Left colon (tissue), 2 donors: ENCODE measurements around the gene RASGRP1. TPM values are rescaled to one million over a fixed set of nuclear protein-coding genes. Genes with fewer than 3 reads are reported as not detected.
A peak's percentile ranks its signal among the peaks of the same experiment; 100 is the strongest.

Experiments used
- ATAC-seq: fragments of 200-7000 bp; cut with Tn5 transposase; one replicate; pipeline ENCODE4 v1.9.1; 2020; ENCODE audit warnings: mild to moderate bottlenecking, moderate library complexity
- DNase-seq, 2 donors: peaks; one replicate each; pipeline ENCODE4 v3.0.0-alpha.2; 2020
- intact Hi-C, 2 donors: fragments of 100-400 bp; cut with DNase I in 1 of 2; cut with micrococcal nuclease in 1 of 2; formaldehyde crosslinking; loops; one replicate each; pipeline versions ENCODE4 v1.11.2 to v1.14.0; 2022; cut with DNase I, micrococcal nuclease
- total RNA-seq, 2 donors: library from RNA; stranded (reverse); fragmentation: NEBNext Ultra II Directional; extraction: Animal tissue kit (Norgen Biotek cat#: 25700); gene quantifications; one replicate each; pipeline ENCODE4 v1.2.1, GENCODE V29; 2021
- donor health status: DM: no; HTN: no; CAD: no.
- donor health status: DM: yes; HTN: yes; CAD: no.

RASGRP1 gene
- total RNA-seq, 2 donors from 2014 or later: 0.84 to 1.0 TPM

DNA sequence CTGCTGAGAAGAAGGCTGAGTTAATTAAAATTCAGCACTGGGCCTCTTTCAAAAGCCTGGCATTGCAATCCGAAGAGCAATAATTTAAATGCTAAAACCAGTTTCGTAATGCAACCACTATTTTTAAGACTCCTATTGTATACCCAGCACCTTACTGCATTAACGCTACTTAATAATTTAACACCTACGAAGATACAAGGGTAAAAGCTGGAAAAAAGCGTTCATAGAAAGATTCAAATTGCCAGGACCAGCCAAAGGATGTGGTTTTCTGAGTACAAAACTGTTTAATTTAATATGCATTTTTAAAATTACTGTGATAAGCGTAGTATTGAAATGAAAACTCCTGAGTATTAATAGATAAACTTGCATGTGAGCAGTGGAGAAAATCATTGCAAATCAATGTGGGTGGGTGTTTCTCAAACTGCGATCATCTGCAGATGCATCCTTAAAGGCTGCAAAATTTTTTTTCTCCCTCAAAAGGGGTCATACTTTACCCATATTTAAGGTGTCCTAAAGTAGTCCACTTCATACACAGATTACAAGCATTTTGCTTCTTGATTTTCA is 12.9 kb upstream of the RASGRP1 start:
- ATAC-seq: no peak
- no peak for DNase-seq
- intact Hi-C loops: no loop called here

DNA sequence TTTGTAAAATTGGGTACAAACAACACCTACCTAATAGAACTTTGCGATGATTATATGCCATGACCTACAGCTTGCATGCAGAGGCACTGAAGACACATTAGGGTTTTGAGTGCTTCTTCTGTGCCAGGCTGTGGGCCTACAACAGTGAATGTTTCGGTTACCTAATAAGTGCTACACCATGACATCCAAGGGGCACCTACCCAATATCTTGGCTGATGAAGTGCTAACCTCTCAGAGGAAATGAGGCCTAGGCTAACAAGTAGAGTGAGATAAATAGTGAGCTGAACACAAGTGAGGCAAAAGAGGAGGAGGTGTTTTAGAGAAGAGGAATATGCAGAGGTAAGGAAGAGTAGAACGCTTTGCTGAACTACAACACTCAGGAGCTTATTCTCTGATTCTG is 12.2 kb upstream of the RASGRP1 start:
- intact Hi-C loops: no loop called here
- ATAC-seq: no peak

DNA sequence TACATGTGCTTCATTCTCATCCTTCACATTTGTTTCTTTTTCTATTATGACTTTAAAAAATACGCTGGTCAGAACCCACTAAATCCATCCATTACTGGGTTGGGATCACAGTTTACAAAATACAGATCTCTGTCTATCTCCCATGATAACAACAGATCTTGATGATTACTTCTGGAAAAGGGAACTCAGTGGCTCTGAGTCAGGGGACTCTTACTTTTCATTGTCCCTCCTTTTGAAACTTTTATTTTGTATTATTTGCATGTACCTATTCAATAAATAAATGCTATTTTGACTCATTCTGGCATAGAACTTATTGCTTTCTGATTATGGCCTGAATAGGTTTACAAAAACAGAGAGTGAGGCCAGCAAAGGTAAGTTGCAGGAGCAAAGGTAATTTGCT is 11.6 kb upstream of the RASGRP1 start:
- intact Hi-C loops: no loop called here
- DNase-seq (no peak), ATAC-seq (no peak)

More for the DNA sequence above, 12.2 kb upstream of the RASGRP1 start:
- no peak for DNase-seq

DNA sequence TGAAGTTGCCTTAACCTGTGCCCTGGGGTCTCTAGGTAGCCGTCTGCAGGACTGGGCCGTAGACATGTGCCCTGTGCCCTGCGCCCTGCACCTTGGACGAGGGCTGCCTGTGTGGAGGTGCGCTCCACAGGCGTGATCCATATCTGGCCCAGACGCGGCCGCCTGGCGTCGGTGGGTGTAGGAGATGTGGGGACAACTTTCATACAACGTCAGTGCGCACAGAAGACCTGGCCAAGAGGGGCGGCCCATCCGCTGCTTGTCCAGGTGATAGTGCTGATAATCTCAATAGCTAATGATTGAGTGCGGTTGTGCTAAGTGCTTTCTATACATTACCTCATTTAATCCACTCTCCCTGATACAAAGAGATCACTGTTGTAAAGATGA is 665 bp upstream of the RASGRP1 start:
- DNase-seq (peak in 1 of 2 donors; percentile 17), ATAC-seq (no peak)
- intact Hi-C loops: no loop called here

DNA sequence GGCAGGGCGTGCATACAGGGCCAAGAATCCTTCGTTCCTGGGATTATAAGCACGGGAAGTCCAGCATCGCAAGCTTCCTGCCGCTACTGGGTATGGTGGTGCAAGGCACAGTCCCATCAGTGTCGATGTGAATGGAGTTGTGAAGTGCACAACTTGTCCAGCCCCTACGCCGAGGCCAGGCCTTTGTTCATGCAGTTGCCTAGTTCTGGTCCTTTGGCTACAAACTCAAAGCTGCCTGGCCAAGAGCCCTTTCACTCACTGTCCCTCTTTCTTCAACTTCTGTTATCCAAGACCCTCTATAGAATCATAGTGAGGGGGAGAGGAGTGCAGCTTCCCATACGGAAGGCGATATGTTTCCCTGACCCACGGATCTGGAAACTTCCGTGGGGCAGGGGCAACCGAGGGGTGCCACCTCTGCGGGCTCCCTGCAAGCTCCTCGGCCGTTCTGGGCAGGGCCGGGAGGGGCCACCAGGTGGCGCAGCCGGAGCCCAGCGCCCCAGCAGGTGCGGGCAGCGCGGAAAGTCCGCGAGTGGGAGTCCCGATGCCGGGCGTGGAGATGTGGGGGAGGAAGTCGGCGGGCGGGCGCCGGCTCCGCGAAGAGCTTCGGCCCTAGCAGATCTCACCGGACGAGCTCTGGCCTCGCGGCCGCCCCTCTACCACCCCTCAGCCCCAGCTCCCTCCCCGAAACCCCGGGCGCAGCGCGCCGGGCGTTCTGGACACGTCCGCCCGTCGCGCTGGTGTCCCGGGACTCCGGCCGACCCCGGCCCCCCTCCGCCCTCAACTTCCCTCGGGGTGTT is 693 bp downstream of the RASGRP1 start:
- intact Hi-C loops: loop anchor here in 1 of 2 donors (2.0 kb wide), 1 partner anchor 119 kb away; no protein-coding TSS in a partner anchor
- DNase-seq (peak; percentile 51 to 84), ATAC-seq (peak; percentile 90)

DNA sequence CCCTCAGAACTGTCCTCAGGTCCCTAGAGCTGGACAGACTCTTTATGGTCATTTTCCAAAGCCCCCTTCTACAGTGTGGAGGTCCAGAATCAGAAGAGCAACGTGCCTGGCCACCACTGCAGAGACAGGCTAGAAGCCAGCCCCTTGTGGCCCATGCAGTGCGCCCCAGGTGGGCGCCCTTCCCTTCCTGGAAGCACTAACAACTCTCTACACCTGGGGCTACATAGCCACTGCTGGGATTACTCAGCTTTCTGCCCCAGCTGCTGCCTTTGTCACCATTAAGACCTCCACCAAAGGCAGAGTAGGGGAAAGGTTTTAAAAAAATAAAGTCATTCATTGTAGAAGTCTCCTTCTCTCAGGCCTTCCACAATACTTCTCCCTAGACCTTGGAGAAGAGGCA is 2.3 kb downstream of the RASGRP1 start:
- no peak for ATAC-seq
- intact Hi-C loops: loop anchor here in 1 of 2 donors (2.0 kb wide), 1 partner anchor 121 kb away; no protein-coding TSS in a partner anchor
- DNase-seq: no peak

DNA sequence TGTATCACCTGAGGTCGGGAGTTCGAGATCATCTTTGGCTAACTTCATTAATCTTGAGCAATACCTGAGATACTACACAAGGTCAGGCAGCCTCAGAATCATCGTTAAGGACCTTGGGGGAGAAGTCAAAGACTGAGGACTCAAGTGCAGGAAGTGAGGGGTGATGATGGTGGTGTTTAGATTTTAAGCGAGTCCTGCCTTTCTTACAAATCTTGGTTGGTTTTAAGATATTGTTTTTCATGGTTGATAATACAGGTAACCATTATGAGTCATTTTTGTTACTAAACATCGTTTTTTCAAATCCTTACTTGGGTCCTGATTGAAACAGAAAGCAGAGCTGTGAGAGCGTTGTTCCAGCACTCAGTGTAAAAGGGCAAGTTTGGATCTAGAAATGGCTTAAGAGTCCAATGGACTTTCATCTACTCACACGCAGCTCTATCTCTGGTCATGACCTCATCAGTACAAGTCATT is 4.1 kb downstream of the RASGRP1 start:
- intact Hi-C loops: no loop called here
- no peak for DNase-seq
- ATAC-seq: no peak

DNA sequence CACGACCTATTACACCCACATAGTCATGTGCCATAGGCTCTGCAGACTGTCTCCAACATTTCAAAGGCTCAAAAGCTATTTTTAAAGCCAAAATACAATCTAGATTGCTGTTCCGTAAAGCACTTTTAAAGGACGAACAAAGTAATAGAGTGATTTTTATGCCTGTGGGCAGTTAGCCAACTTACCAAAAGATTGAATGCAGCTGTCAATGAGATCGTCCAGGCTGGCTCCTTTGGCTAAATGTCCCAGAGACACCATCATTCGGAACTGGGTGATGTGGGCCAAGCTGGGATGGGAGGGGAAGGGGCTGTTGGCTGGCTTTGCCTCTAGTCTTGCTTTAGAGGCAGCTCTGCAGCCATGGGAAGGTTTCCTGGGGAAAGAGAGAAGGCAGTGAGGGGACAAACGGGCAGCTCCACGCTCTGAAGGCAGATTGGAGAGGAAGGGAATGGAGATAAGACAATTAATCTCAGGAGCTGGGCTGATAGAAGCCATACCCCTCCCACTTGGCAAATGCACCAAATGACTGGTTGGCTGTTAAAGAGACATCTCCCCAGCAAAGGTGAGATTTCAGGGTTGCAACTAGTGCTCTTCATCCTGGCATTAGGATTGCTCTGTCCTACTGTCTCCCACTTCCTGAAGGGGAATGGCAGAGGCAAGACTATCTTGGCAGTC is 4.8 kb downstream of the RASGRP1 start:
- intact Hi-C loops: no loop called here
- DNase-seq: no peak
- no peak for ATAC-seq

DNA sequence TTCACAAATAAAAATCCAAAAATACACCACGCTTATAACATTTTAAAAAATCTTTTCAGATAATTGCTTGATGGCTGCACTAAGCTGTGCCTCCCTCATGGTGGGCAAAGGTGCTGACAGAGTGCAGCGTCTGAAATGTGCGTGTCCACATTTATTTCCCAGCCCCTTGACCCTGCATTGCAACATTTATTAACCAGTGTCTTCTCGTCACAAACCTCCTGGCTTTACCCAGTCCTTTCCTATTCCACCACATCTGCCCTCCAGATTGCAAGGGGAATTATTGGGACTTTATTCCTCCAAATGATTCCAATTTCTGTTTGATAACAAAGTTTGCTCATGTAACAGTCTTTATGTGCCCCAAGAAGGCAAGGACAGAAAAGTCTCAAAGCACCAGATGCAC is 5.5 kb downstream of the RASGRP1 start:
- no peak for ATAC-seq
- intact Hi-C loops: no loop called here
- DNase-seq: no peak

DNA sequence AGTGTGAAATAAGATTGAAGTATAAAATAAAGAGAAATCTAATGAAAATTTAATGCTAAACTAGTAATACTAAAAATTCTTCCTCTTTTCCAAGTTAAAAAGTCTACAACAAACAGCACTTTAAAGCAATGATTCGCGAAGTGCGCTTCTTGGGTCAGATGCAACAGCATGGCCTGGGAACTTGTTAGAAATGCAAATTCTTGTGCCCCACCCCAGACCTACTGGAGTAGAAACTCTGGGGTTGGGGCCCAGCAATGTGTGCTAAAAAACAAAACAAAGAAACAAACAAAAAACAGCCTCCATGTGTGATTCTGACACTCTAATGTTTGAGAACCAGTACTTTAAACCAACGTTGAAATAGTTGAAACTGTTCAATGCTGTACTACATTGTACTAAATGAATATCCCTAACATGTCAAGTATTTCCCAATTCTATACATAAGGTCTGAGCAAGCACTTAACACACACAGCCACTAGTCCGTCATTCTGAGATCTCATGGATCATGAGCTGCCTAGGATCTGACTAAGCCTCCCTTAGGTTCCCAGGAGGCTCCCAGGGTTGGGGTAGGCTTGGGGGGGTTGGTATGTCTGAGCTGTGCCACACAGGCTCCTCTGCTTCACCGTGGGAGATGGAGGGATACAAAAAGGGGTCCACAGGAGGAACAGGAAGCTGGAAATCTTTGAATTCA is 6.1 kb downstream of the RASGRP1 start:
- intact Hi-C loops: no loop called here
- DNase-seq (no peak), ATAC-seq (no peak)

DNA sequence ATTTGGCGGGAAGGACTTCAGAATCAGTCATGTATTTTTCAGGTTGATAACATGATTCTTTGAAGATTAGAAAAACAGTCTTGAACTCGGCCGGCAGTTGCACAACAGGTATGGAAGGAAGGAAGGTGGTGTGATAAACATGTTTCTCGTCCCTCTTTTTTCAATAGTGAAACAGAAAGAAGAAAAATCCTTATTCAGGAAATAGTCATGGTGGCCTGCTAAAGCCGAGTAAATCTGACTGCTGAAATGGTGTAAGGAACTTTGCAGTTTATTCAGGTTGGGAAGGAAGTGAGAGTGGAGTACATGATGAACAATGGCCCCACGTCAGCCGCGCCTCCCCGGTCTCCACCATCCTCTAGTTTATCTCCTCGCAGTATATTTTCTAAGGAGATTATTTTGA is 6.7 kb downstream of the RASGRP1 start:
- intact Hi-C loops: no loop called here
- ATAC-seq (no peak), DNase-seq (no peak)

DNA sequence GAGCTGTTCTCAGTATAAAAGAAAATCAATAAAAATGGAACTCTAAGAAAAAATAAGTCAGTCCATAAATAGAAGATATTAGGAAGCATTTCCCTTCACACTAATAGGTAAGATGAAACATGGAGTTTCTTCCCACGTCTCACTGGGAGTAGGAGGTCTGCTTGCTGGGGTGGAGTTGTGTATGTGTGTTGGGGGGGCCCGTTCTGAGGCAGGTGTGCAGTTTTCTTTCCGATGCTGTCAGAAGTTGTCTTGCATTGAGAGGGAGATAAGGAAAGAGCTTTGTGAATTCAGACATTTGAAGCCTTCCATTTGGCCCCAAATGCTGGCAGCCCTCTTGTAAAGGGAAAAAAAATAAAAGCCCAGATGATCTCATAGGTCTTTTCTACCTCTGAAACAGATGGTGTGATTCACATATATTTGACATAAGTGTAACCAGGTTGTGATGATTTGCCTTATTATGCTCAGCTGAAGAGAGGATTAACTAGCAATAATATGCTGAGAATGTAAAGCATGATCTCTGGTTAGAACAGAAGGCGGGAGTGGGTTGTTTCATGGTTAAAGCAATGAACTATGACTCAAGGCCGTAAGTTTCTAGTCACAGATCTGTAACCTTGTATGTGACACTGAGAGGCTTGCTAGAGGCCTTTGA is 8.8 kb downstream of the RASGRP1 start:
- ATAC-seq: no peak
- DNase-seq: no peak
- intact Hi-C loops: no loop called here

DNA sequence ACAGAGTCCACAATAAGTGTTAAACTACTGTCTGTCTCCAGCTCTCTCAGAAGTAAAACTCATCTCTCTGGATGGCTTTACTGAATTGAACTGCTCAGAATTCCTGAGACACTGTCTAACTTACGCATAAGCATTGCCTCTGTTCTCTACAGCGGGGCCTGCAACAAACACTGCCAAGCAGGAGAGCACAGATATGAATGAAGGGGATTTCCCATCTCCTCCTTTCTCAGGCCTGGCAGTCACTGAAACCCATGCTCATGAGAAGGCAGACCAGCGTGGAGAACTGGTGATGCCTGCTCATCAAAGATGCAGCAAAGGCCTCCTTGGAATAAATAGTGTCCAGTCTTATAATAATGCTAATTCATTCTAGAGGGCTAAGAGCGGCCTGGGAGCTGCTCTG is 10.3 kb downstream of the RASGRP1 start:
- intact Hi-C loops: no loop called here
- no peak for DNase-seq
- no peak for ATAC-seq

DNA sequence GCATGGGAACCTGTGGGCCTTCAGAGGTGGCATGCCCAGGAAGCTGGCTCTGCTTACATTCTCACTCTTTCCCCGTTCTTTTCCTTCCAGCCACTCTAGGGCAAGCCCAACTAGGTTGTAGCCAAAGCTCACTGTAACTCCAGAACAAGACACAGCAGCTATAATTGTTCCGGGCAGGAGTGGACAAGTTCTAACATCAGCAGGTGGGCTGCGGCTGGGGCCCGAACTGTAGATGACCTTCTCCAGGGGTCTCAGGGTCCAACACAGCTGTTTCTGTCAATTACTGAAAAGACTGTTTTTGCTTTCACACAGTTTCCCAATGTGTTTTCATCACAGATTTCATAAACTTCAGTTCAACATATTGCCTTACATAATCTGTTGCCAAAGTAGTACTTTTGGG is 11.5 kb downstream of the RASGRP1 start:
- intact Hi-C loops: no loop called here
- no peak for DNase-seq
- ATAC-seq: no peak

DNA sequence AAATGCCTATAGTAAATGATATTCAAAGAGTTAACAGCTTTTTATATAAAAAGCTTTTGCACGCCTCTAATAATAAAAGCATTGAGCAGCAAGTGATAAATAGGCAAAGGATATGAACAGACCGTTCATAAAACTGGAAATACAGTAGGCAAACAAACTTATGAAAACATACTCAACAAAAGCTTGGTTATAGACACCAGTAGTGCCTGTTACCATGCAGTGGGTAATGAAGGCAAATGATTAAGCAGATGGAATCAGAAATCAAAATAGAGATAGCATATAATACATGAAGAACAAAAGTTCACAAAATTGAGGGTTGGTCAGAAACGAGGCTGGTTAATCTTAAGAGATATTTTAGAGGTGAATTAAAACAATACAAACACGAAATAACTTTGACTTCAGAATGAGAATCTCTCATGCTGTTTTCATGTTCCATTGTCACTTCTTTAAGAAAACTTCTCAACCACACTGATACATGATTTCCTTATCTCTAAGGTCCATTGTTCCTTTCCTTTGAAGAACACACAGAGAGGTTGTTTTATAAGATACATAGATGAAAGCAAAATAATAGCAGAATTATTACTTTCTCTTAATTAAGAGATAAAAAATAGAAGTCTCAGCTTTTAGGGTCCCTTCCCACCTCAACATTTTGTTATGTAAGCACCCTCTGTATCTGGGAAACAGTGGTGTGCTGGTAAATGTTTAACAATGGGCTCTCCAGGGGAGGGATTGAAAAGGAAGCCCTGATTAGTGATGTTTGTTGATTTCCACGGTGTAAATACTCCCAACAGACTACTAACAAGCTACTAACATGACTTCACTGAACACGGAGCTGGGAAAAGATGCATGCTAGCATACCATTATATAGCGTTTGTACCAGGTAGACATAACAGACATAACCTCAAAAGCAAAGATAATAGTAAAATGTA is 12.6 kb downstream of the RASGRP1 start:
- ATAC-seq (no peak), DNase-seq (no peak)
- intact Hi-C loops: no loop called here

DNA sequence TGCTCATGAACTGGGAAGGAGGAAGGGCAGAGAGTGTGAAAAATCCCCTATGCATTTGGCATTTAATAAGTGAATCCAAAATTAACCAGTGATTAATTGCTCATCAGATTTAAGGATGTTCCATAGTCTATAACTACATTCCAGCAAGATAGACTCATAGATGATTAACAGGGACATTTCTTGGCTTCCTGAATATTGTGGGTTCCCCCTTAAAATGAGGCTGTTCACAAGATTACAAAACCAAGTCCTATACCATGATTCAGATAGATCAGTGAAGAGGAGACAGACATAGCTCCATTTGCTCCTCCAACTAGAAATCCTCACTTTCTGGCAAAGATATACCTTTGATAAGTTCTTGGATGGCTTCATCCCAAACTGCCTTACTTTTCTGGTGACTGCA is 15.4 kb downstream of the RASGRP1 start:
- no peak for DNase-seq
- ATAC-seq: no peak
- intact Hi-C loops: no loop called here

DNA sequence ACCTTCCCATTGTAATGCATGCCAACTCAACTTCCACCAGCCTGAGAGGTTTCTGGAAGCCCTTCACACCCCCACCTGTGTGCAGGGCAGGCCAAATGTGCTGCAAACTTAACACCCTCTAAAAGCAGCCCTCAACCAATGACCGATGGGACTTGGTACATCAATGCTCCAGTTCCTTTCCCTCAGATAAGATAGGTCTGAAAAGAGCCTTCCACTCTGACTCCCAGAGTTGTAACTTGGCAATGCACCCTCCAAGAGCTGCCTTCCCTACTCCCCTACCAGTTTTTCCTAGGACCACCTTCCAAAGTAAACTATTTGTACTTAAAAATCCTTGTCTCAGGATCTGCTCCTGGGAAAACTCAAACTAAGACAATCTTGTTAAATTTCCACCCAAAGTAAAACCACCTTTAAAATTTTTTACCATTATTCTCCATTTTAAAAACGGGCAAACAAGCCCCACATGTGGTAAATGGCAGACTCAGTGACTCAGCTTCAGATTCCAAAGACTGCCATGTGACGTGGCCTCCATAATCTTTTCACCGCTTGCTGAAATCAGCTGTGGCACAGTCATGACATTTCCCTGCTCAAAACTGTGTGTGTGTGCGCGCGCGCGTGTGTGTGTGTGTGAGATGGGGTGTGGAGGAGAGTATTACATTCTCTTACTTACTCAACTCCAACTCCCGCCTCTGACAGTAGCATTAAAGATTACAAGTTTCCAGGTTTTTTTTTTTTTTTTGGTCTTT is 17.2 kb downstream of the RASGRP1 start:
- intact Hi-C loops: no loop called here

More for the DNA sequence above, 17.2 kb downstream of the RASGRP1 start:
- DNase-seq (no peak), ATAC-seq (no peak)
